ENCODE data around the gene TRIM65.

GRCh38 chr17:75850928-75851692 lies 45.6 kb downstream of the TRIM65 start:
- TF ChIP-seq TAF1 (IDR thresholded peaks at IDR 0.05; ENCODE audit: low read depth), result no peak
- TF ChIP-seq CTCF (IDR thresholded peaks at IDR 0.05; ENCODE audit: poor library complexity, severe bottlenecking), result no peak
- no peak for TF ChIP-seq EP300 (conservative IDR thresholded peaks at IDR 0.05; ENCODE audit: poor library complexity, severe bottlenecking)

All from neural cell (in vitro differentiated cells).